ENCODE data around the gene MYO1F. TPM values are rescaled to one million over a fixed set of nuclear protein-coding genes. Genes with fewer than 3 reads are reported as not detected.

The MYO1F gene
- total and polyA plus RNA-seq, 10 of the 15 experiments (the other 5 are each of a cell fraction or from before 2014, with no cell fraction given): 3.5 to 49.4 (median 31.3) TPM

GRCh38 chr19:8499048-8499833 is 78.0 kb downstream of the MYO1F start:
- Histone ChIP-seq H3K27ac (ENCODE audit: control insufficient read depth, insufficient read depth) (no peak overlapping the region), H3K4me1 (ENCODE audit: control insufficient read depth, insufficient read depth, low read length) (no peaks in the 10 kb centered on the region), H4K20me1 (ENCODE audit: control insufficient read depth, insufficient read depth) (no peaks in the 10 kb centered on the region), H3K9me3 (replicated peaks; ENCODE audit: control insufficient read depth, insufficient read depth, low read length) (no peaks in the 10 kb centered on the region), H3K4me2 (ENCODE audit: control insufficient read depth, insufficient read depth) (no peak overlapping the region), H3K9ac (ENCODE audit: control insufficient read depth, insufficient read depth, low read length) (no peak overlapping the region), H3K27me3 (replicated peaks in 1 of 2; ENCODE audit: control insufficient read depth in 2 of 2, insufficient read depth in 2 of 2, low read length in 1 of 2) (no peaks in the 10 kb centered on the region; a peak in 1 of 4 replicates), H2AFZ (ENCODE audit: control insufficient read depth, low read depth, low read length) (no peak overlapping the region), H3K36me3 (ENCODE audit: control insufficient read depth in 2 of 2, insufficient read depth in 2 of 2, low read length in 1 of 2) (no peaks in the 10 kb centered on the region), H3K4me3 (no peak overlapping the region), H3K79me2 (ENCODE audit: control insufficient read depth, insufficient read depth, low read length) (no peaks in the 10 kb centered on the region)
- ATAC-seq: no peak
- no peak for FAIRE-seq
- WGBS (ENCODE audit: insufficient coverage, insufficient replicate concordance, low lambda C conversion rate, missing lambda C conversion rate): 76% methylated on average over 41 of the region's 41 CpGs
- BruUV-seq (replicated peaks): no TSS peak
- intact Hi-C loops (cut with micrococcal nuclease; ENCODE audit: unreplicated experiment): no loop called here
- no peak for DNase-seq (ENCODE audit: low read depth, low spot score)
- CTCF ChIA-PET: no interaction called here
- SMC1A ChIA-PET (ENCODE audit: uncharacterized antibody, unreplicated experiment): no interaction called here
- POLR2A ChIA-PET: no interaction called here
- in situ Hi-C loops (cut with MboI): no loop called here
- RAD21 ChIA-PET (ENCODE audit: unreplicated experiment): interaction anchor here (0.6 kb wide), 1 partner anchor 84 kb away, joined by 3 read pairs; no protein-coding TSS in a partner anchor
- TF ChIP-seq ZBED1 (IDR thresholded peaks at IDR 0.05; ENCODE audit: borderline replicate concordance) (no peak), PAX5 (IDR thresholded peaks at IDR 0.05; ENCODE audit: borderline replicate concordance, low read depth, low read length) (no peak), TCF7 (IDR thresholded peaks at IDR 0.05; ENCODE audit: borderline replicate concordance) (no peak), ZNF384 (IDR thresholded peaks at IDR 0.05; ENCODE audit: borderline replicate concordance, low read depth, low read length) (no peak), MTA3 (IDR thresholded peaks at IDR 0.05; ENCODE audit: borderline replicate concordance, low read length) (no peak), RELA (IDR thresholded peaks at IDR 0.05; ENCODE audit: borderline replicate concordance, partially characterized antibody) (no peak), CBFB (IDR thresholded peaks at IDR 0.05; ENCODE audit: low read depth) (no peak), NR2C2 (IDR thresholded peaks at IDR 0.05; ENCODE audit: borderline replicate concordance, control insufficient read depth, insufficient read length, low read depth) (no peak), ESRRA (IDR thresholded peaks at IDR 0.05; ENCODE audit: low read length) (no peak), BCL3 (IDR thresholded peaks at IDR 0.05; ENCODE audit: borderline replicate concordance, insufficient read depth, low read depth, low read length, poor library complexity, severe bottlenecking) (no peak), NBN (IDR thresholded peaks at IDR 0.05) (no peak), HDAC6 (IDR thresholded peaks at IDR 0.05; ENCODE audit: unreplicated experiment) (no peak), TCF12 (IDR thresholded peaks at IDR 0.05; ENCODE audit: low read depth, low read length) (no peak), SMARCA5 (IDR thresholded peaks at IDR 0.05) (no peak)
- TF ChIP-seq, protein P1, sequence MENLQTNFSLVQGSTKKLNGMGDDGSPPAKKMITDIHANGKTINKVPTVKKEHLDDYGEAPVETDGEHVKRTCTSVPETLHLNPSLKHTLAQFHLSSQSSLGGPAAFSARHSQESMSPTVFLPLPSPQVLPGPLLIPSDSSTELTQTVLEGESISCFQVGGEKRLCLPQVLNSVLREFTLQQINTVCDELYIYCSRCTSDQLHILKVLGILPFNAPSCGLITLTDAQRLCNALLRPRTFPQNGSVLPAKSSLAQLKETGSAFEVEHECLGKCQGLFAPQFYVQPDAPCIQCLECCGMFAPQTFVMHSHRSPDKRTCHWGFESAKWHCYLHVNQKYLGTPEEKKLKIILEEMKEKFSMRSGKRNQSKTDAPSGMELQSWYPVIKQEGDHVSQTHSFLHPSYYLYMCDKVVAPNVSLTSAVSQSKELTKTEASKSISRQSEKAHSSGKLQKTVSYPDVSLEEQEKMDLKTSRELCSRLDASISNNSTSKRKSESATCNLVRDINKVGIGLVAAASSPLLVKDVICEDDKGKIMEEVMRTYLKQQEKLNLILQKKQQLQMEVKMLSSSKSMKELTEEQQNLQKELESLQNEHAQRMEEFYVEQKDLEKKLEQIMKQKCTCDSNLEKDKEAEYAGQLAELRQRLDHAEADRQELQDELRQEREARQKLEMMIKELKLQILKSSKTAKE (IDR thresholded peaks at IDR 0.05; ENCODE audit: low read depth, poor library complexity, severe bottlenecking): no peak
- TF ChIP-seq, protein P2, sequence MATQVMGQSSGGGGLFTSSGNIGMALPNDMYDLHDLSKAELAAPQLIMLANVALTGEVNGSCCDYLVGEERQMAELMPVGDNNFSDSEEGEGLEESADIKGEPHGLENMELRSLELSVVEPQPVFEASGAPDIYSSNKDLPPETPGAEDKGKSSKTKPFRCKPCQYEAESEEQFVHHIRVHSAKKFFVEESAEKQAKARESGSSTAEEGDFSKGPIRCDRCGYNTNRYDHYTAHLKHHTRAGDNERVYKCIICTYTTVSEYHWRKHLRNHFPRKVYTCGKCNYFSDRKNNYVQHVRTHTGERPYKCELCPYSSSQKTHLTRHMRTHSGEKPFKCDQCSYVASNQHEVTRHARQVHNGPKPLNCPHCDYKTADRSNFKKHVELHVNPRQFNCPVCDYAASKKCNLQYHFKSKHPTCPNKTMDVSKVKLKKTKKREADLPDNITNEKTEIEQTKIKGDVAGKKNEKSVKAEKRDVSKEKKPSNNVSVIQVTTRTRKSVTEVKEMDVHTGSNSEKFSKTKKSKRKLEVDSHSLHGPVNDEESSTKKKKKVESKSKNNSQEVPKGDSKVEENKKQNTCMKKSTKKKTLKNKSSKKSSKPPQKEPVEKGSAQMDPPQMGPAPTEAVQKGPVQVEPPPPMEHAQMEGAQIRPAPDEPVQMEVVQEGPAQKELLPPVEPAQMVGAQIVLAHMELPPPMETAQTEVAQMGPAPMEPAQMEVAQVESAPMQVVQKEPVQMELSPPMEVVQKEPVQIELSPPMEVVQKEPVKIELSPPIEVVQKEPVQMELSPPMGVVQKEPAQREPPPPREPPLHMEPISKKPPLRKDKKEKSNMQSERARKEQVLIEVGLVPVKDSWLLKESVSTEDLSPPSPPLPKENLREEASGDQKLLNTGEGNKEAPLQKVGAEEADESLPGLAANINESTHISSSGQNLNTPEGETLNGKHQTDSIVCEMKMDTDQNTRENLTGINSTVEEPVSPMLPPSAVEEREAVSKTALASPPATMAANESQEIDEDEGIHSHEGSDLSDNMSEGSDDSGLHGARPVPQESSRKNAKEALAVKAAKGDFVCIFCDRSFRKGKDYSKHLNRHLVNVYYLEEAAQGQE (IDR thresholded peaks at IDR 0.05; ENCODE audit: low read depth, low read length): no peak
